HCT116 (cell line): ENCODE data around the gene GAL3ST2. TPM values are rescaled to one million over a fixed set of nuclear protein-coding genes. Genes with fewer than 3 reads are reported as not detected.

Experiments used
- ATAC-seq: fragments of 200-7000 bp; cut with Tn5 transposase; 2 replicates; pipeline ENCODE4 v1.9.1; 2020; ENCODE audit warnings: mild to moderate bottlenecking, moderate library complexity
- BruUV-seq: library from RNA; stranded (reverse); fragments of 400-500 nt; replicated peaks from 2 replicates; lab custom pipeline; 2021; lab: Mats Ljungman, UMichigan
- CTCF ChIA-PET: fragments of 300-600 bp; sonication (Branson Sonifier 250); formaldehyde crosslinking; loops from one replicate; lab custom pipeline; 2021; ENCODE audit warnings: antibody characterized with exemption; lab: Charles Lee
- POLR2A ChIA-PET: fragments of 300-600, 350-600 bp; sonication (Branson Sonifier 250); formaldehyde crosslinking; loops from one replicate; lab custom pipeline; 2021; ENCODE audit warnings: antibody characterized with exemption; lab: Charles Lee
- RAD21 ChIA-PET, 2 experiments: fragments of 300-600 bp; sonication (Branson Sonifier 250); formaldehyde crosslinking; loops; one replicate each; lab custom pipeline; 2023; ENCODE audit warnings: low total read pairs in 2 of 2; ENCODE audit not compliant: uncharacterized antibody in 2 of 2, unreplicated experiment in 2 of 2, low non-redundant PET in 1 of 2; lab: Charles Lee
- DNase-seq: peaks from one replicate; pipeline ENCODE4 v3.0.0-alpha.2; 2010; ENCODE audit warnings: low read depth, low spot score
- H2AFZ ChIP-seq: fragments of 200-600 bp; shearing (Covaris generic), sonication (generic); 2 replicates; pipeline ENCODE4 v1.6.1; 2017; ENCODE audit warnings: low read depth, mixed run types, mixed read lengths, antibody characterized with exemption, low read length; ENCODE audit not compliant: poor library complexity, severe bottlenecking
- H3K27ac ChIP-seq: 2 replicates; pipeline ENCODE4 v1.5.1; 2012; ENCODE audit warnings: low read depth, low read length
- H3K27me3 ChIP-seq: fragments of 200-600 bp; sonication (generic); 2 replicates; pipeline ENCODE4 v1.6.1; 2016; ENCODE audit warnings: mixed run types, low read length, mixed read lengths; ENCODE audit not compliant: insufficient read depth
- H3K36me3 ChIP-seq, 2 experiments: fragments of 200-500 bp in 1 of 2; fragments of 200-600 bp in 1 of 2; sonication (Bioruptor generic) in 1 of 2; sonication (generic) in 1 of 2; 2 replicates each; pipeline versions ENCODE4 v1.5.1 to v1.6.1; 2014 to 2016; ENCODE audit warnings: low read length in 2 of 2, inconsistent platforms in 1 of 2, mixed read lengths in 1 of 2, mixed run types in 1 of 2; ENCODE audit not compliant: insufficient read depth in 2 of 2, control insufficient read depth in 1 of 2
- H3K4me1 ChIP-seq, 2 experiments: fragments of 200-600 bp in 1 of 2; sonication (generic) in 1 of 2; 2 replicates each; pipeline versions ENCODE4 v1.5.1 to v1.6.1; 2012 to 2017; ENCODE audit warnings: low read length in 2 of 2, inconsistent platforms in 1 of 2, mild to moderate bottlenecking in 1 of 2, mixed read lengths in 1 of 2, mixed run types in 1 of 2, moderate library complexity in 1 of 2; ENCODE audit not compliant: insufficient read depth in 2 of 2, control insufficient read depth in 1 of 2
- H3K4me2 ChIP-seq: fragments of 200-600 bp; sonication (generic); 2 replicates; pipeline ENCODE4 v1.6.1; 2017; ENCODE audit warnings: mixed run types, low read length, mixed read lengths
- H3K4me3 ChIP-seq, 2 experiments: fragments of 200-600 bp in 1 of 2; sonication (generic) in 1 of 2; replicated peaks in 1 of 2; 2 replicates each; pipeline ENCODE4 v1.5.1; 2011 to 2016; ENCODE audit warnings: low read length in 2 of 2, control low read depth in 1 of 2, low read depth in 1 of 2, mild to moderate bottlenecking in 1 of 2, mixed read lengths in 1 of 2, mixed run types in 1 of 2
- H3K79me2 ChIP-seq: fragments of 200-600 bp; sonication (generic); 2 replicates; pipeline ENCODE4 v1.6.1; 2017; ENCODE audit warnings: mild to moderate bottlenecking, mixed run types, low read length, moderate library complexity, mixed read lengths; ENCODE audit not compliant: insufficient read depth
- H3K9ac ChIP-seq: fragments of 200-600 bp; sonication (generic); 2 replicates; pipeline ENCODE4 v1.6.1; 2016; ENCODE audit warnings: low read length, mixed read lengths
- H3K9me2 ChIP-seq: fragments of 200-600 bp; sonication (generic), shearing (Covaris generic); 2 replicates; pipeline ENCODE4 v1.6.1; 2017; ENCODE audit warnings: mixed run types, mild to moderate bottlenecking, moderate library complexity; ENCODE audit not compliant: insufficient read depth
- H3K9me3 ChIP-seq, 2 experiments: fragments of 200-500 bp in 1 of 2; fragments of 200-600 bp in 1 of 2; sonication (Bioruptor generic) in 1 of 2; sonication (generic) in 1 of 2; 2 replicates each; pipeline ENCODE4 v1.6.1; 2014 to 2017; ENCODE audit warnings: low read length in 2 of 2, mixed read lengths in 2 of 2, inconsistent platforms in 1 of 2, low read depth in 1 of 2, mild to moderate bottlenecking in 1 of 2, mixed run types in 1 of 2, moderate library complexity in 1 of 2; ENCODE audit not compliant: control insufficient read depth in 1 of 2, insufficient read depth in 1 of 2
- H4K20me1 ChIP-seq: fragments of 200-600 bp; sonication (generic), shearing (Covaris generic); 2 replicates; pipeline ENCODE4 v1.6.1; 2017; ENCODE audit warnings: mixed run types, mild to moderate bottlenecking, moderate library complexity; ENCODE audit not compliant: insufficient read depth
- EZH2phosphoT487 ChIP-seq: fragments of 200-600 bp; IDR thresholded peaks from 2 replicates; pipeline ENCODE4 v1.6.1; 2018; ENCODE audit warnings: antibody characterized with exemption, borderline replicate concordance
- FOSL1 ChIP-seq: IDR thresholded peaks from 2 replicates; pipeline ENCODE4 v1.6.1; 2012; ENCODE audit warnings: low read depth
- POLR2AphosphoS5 ChIP-seq: IDR thresholded peaks from 2 replicates; pipeline ENCODE4 v1.6.1; 2011; ENCODE audit warnings: mild to moderate bottlenecking, low read depth, low read length, moderate library complexity
- RAD21 ChIP-seq: IDR thresholded peaks from 2 replicates; pipeline ENCODE4 v1.6.1; 2012; ENCODE audit warnings: low read depth, mild to moderate bottlenecking
- YY1 ChIP-seq: IDR thresholded peaks from 2 replicates; pipeline ENCODE4 v1.6.1; 2011; ENCODE audit warnings: low read length, low read depth, moderate library complexity, mild to moderate bottlenecking; ENCODE audit not compliant: insufficient replicate concordance; ENCODE audit errors: extremely low read depth
- intact Hi-C: fragments of 100-400 bp; cut with micrococcal nuclease; formaldehyde crosslinking; loops from 2 replicates; pipeline ENCODE4 v1.10.0; 2022
- total RNA-seq: library from RNA; stranded (reverse); gene quantifications from one replicate; pipeline ENCODE4 v1.2.1, GENCODE V29; 2021; ENCODE audit not compliant: unreplicated experiment
- TF ChIP-seq, protein P1 (sequence below): IDR thresholded peaks from 2 replicates; pipeline ENCODE4 v1.6.1; 2012; ENCODE audit warnings: low read depth

GAL3ST2 gene
- total RNA-seq, 1 experiment from 2014 or later = 0.44 TPM

DNA sequence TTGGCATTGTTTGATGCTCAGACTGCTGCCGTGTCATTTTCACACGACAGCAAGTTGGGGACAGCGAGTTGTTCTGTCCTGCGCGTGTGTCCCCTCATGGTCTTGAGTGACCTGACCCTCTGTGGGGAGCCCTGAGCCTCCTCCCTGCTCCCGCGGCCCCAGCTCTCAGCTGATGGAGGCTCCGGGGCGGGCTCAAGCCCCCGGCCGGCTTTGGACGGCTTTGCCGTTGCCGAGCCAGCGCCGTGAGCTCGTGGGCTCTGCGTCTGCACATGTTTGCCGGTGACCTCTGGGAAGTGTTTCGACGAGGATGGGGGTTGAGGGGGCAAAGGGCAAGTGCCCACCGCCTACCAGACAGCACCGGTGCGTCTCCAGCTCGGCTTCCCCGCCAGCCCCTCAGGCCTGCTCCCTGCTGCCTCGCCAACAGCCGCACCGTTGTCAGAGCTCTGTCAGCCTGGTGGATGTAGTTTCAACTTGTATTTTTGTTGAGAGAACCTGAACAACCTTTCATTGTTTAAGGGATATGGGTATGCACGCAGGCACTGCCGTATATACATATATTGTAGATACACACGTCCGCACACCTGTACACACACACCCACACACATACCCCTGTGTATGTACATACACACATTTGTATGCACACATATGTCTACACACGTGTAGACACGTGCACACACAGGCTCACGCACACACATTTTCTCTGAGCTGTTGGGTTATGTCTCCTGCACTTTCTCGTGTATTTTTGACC, 68.4 kb downstream of the GAL3ST2 start:
- H3K4me2 ChIP-seq = peak overlapping the region; percentile 80
- no peaks in the 10 kb centered on the region for H3K9me3 ChIP-seq
- TF ChIP-seq YY1 = no peak
- TF ChIP-seq EZH2phosphoT487 = no peak
- TF ChIP-seq FOSL1 = no peak
- no peak for TF ChIP-seq POLR2AphosphoS5
- TF ChIP-seq, protein P1, sequence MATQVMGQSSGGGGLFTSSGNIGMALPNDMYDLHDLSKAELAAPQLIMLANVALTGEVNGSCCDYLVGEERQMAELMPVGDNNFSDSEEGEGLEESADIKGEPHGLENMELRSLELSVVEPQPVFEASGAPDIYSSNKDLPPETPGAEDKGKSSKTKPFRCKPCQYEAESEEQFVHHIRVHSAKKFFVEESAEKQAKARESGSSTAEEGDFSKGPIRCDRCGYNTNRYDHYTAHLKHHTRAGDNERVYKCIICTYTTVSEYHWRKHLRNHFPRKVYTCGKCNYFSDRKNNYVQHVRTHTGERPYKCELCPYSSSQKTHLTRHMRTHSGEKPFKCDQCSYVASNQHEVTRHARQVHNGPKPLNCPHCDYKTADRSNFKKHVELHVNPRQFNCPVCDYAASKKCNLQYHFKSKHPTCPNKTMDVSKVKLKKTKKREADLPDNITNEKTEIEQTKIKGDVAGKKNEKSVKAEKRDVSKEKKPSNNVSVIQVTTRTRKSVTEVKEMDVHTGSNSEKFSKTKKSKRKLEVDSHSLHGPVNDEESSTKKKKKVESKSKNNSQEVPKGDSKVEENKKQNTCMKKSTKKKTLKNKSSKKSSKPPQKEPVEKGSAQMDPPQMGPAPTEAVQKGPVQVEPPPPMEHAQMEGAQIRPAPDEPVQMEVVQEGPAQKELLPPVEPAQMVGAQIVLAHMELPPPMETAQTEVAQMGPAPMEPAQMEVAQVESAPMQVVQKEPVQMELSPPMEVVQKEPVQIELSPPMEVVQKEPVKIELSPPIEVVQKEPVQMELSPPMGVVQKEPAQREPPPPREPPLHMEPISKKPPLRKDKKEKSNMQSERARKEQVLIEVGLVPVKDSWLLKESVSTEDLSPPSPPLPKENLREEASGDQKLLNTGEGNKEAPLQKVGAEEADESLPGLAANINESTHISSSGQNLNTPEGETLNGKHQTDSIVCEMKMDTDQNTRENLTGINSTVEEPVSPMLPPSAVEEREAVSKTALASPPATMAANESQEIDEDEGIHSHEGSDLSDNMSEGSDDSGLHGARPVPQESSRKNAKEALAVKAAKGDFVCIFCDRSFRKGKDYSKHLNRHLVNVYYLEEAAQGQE = no peak
- TF ChIP-seq RAD21 = no peak
- ChIA-PET CTCF (interaction anchor here (1.0 kb wide), 1 partner anchor 10 kb away, joined by 3 read pairs; no protein-coding TSS in a partner anchor), RAD21 (no interaction called here), POLR2A (interaction anchor here (1.2 kb wide), 1 partner anchor 10 kb away, joined by 3 read pairs; no protein-coding TSS in a partner anchor)
- H3K27me3 ChIP-seq = no peaks in the 10 kb centered on the region
- no peaks in the 10 kb centered on the region for H3K9me2 ChIP-seq
- H3K9ac ChIP-seq = peak overlapping the region; percentile 66
- H4K20me1 ChIP-seq = no peaks in the 10 kb centered on the region
- no peaks in the 10 kb centered on the region for H3K36me3 ChIP-seq
- DNase-seq (no peak), ATAC-seq (no peak)
- H3K27ac ChIP-seq = peak overlapping the region; percentile 35; the same call in 1 of the 2 replicates
- H3K4me3 ChIP-seq = peak overlapping the region; percentile 43 to 58
- TSS peak; percentile 48 for BruUV-seq
- intact Hi-C loops = no loop called here
- H3K79me2 ChIP-seq = no peaks in the 10 kb centered on the region
- H3K4me1 ChIP-seq = peaks cover 10 to 14% of the 10 kb centered on the region in 2 experiments
- H2AFZ ChIP-seq = peak overlapping the region; percentile 51
